HepG2 (cell line): ENCODE data around the gene SRC. TPM values are rescaled to one million over a fixed set of nuclear protein-coding genes. Genes with fewer than 3 reads are reported as not detected.

ENCODE experiments used
- ATF2 ChIP-seq: sonication (generic); formaldehyde crosslinking; IDR thresholded peaks from 2 replicates; pipeline ENCODE4 v1.4.0; 2020; ENCODE audit warnings: missing genetic modification reagents
- EED ChIP-seq: sonication (generic); formaldehyde crosslinking; IDR thresholded peaks from 2 replicates; pipeline ENCODE4 v1.5.0; 2020; ENCODE audit warnings: mild to moderate bottlenecking, missing genetic modification reagents
- FOXP1 ChIP-seq, 2 experiments: fragments of 450-650 bp in 1 of 2; IDR thresholded peaks; 2 replicates each; pipeline ENCODE4 v1.6.1; 2017 to 2018; ENCODE audit warnings: antibody characterized with exemption in 1 of 2
- GATA4 ChIP-seq: sonication (generic); IDR thresholded peaks from 2 replicates; pipeline ENCODE4 v1.6.1; 2016; ENCODE audit warnings: antibody characterized with exemption, low read depth, borderline replicate concordance
- GPBP1L1 ChIP-seq: sonication (generic); formaldehyde crosslinking; IDR thresholded peaks from 2 replicates; pipeline ENCODE4 v1.5.0; 2020; ENCODE audit warnings: mild to moderate bottlenecking, missing genetic modification reagents
- HNF4A ChIP-seq: sonication (generic); formaldehyde crosslinking; IDR thresholded peaks from 2 replicates; pipeline ENCODE4 v1.4.0; 2020; ENCODE audit warnings: missing genetic modification reagents
- HNF4G ChIP-seq, 2 experiments: sonication (generic) in 1 of 2; formaldehyde crosslinking in 1 of 2; IDR thresholded peaks; 2 replicates each; pipeline versions ENCODE4 v1.4.0 to v1.6.1; 2011 to 2020; ENCODE audit warnings: borderline replicate concordance in 2 of 2, low read depth in 2 of 2, mild to moderate bottlenecking in 2 of 2, low read length in 1 of 2, missing genetic modification reagents in 1 of 2, moderate library complexity in 1 of 2
- HOMEZ ChIP-seq: IDR thresholded peaks from 2 replicates; pipeline ENCODE4 v1.6.1; 2016; ENCODE audit warnings: low read depth
- HOXA5 ChIP-seq: sonication (generic); formaldehyde crosslinking; IDR thresholded peaks from 2 replicates; pipeline ENCODE4 v1.4.0; 2020; ENCODE audit warnings: missing genetic modification reagents
- LCORL ChIP-seq, 2 experiments: fragments of 450-650 bp in 1 of 2; sonication (generic) in 1 of 2; formaldehyde crosslinking in 1 of 2; IDR thresholded peaks; 2 replicates each; pipeline versions ENCODE4 v1.5.0 to v1.6.1; 2017 to 2020; ENCODE audit warnings: antibody characterized with exemption in 1 of 2, missing genetic modification reagents in 1 of 2
- MIXL1 ChIP-seq: IDR thresholded peaks from 2 replicates; pipeline ENCODE4 v1.6.1; 2016
- MTA1 ChIP-seq: sonication (generic); formaldehyde crosslinking; IDR thresholded peaks from 2 replicates; pipeline ENCODE4 v1.4.0; 2020; ENCODE audit warnings: missing genetic modification reagents, mild to moderate bottlenecking, borderline replicate concordance
- NRL ChIP-seq: sonication (generic); formaldehyde crosslinking; IDR thresholded peaks from 2 replicates; pipeline ENCODE4 v1.5.0; 2020; ENCODE audit warnings: missing genetic modification reagents, mild to moderate bottlenecking, moderate library complexity, borderline replicate concordance
- RBFOX2 ChIP-seq: fragments of 200-400 bp; formaldehyde crosslinking; IDR thresholded peaks from 2 replicates; pipeline ENCODE4 v1.6.1; 2017; ENCODE audit warnings: low read depth, mild to moderate bottlenecking, low read length
- SP140L ChIP-seq: sonication (generic); formaldehyde crosslinking; IDR thresholded peaks from 2 replicates; pipeline ENCODE4 v1.4.0; 2020; ENCODE audit warnings: missing genetic modification reagents, borderline replicate concordance
- TFDP1 ChIP-seq: IDR thresholded peaks from 2 replicates; pipeline ENCODE4 v1.6.1; 2016; ENCODE audit warnings: missing compliant biosample characterization, missing genetic modification reagents, borderline replicate concordance
- TGIF2 ChIP-seq: IDR thresholded peaks from 2 replicates; pipeline ENCODE4 v1.6.1; 2016; ENCODE audit warnings: control low read depth, missing compliant biosample characterization
- TMF1 ChIP-seq: sonication (generic); formaldehyde crosslinking; IDR thresholded peaks from 2 replicates; pipeline ENCODE4 v1.8.1; 2022; ENCODE audit warnings: low read depth, missing genetic modification reagents
- U2AF1 ChIP-seq: fragments of 200-400 bp; formaldehyde crosslinking; optimal IDR thresholded peaks from 2 replicates; pipeline ENCODE3; 2017; ENCODE audit warnings: mild to moderate bottlenecking, low read depth, low read length
- ZNF234 ChIP-seq: sonication (generic); formaldehyde crosslinking; conservative IDR thresholded peaks from 2 replicates; pipeline ENCODE4 v1.5.1; 2020; ENCODE audit warnings: mild to moderate bottlenecking, missing genetic modification reagents
- ZNF501 ChIP-seq: sonication (generic); formaldehyde crosslinking; IDR thresholded peaks from 2 replicates; pipeline ENCODE4 v1.5.1; 2020; ENCODE audit warnings: mild to moderate bottlenecking, moderate library complexity, missing genetic modification reagents
- ZNF713 ChIP-seq: sonication (generic); formaldehyde crosslinking; IDR thresholded peaks from 2 replicates; pipeline ENCODE4 v1.4.0; 2020; ENCODE audit warnings: mild to moderate bottlenecking, missing genetic modification reagents
- ZNF766 ChIP-seq: sonication (generic); formaldehyde crosslinking; IDR thresholded peaks from 2 replicates; pipeline ENCODE4 v1.5.0; 2020; ENCODE audit warnings: missing genetic modification reagents, borderline replicate concordance
- ZNF773 ChIP-seq: sonication (generic); formaldehyde crosslinking; IDR thresholded peaks from 2 replicates; pipeline ENCODE4 v1.4.0; 2020; ENCODE audit warnings: missing genetic modification reagents, borderline replicate concordance
- polyA plus RNA-seq, 8 experiments: library from polyadenylated mRNA; depleted of rRNA in 3 of 8; stranded (reverse) in 7 of 8; unstranded in 1 of 8; fragments of >200 nt; fragmentation: Illumina TruSeq in 4 of 8; extraction: Trizol in 4 of 8; gene quantifications; 2 replicates each; pipeline versions ENCODE4 v1.2.1 to v1.2.3, GENCODE V29; 2011 to 2016; ENCODE audit warnings: low read depth in 4 of 8, missing spikeins in 1 of 8, mixed read lengths in 1 of 8; ENCODE audit not compliant: insufficient read depth in 1 of 8
- total RNA-seq, 5 experiments: library from RNA; depleted of rRNA; stranded (reverse); fragments of >200 nt; fragmentation: Illumina TruSeq; extraction: Trizol; gene quantifications; 2 replicates each; pipeline ENCODE4 v1.2.3, GENCODE V29; 2016; ENCODE audit warnings: low read depth in 1 of 5

SRC gene
- total and polyA plus RNA-seq, 2 of the 13 experiments (the other 11 are each of a cell fraction or from before 2014, with no cell fraction given): 54.7 to 192 TPM

GRCh38 chr20:37344506-37345338, 1.2 kb upstream of the SRC start (continued):
- TF ChIP-seq GPBP1L1 (CRISPR knock-in tag) (no peak), TMF1 (CRISPR knock-in tag) (peak; percentile 79; the same call in 1 of the 2 replicates), ZNF713 (CRISPR knock-in tag) (peak; percentile 84; the same call in 1 of the 2 replicates), HOMEZ (CRISPR knock-in tag) (no peak; the same call in 1 of the 2 replicates), EED (CRISPR knock-in tag) (peak; percentile 32; the same call in 1 of the 2 replicates), U2AF1 (no peak), NRL (peak; percentile 94; the same call in 1 of the 2 replicates), ZNF766 (CRISPR knock-in tag) (no peak), ZNF234 (CRISPR knock-in tag) (no peak), RBFOX2 (peak; percentile 64), LCORL (IDR thresholded peaks at IDR 0.05) (no peak), LCORL (CRISPR knock-in tag; IDR thresholded peaks at IDR 0.05) (peak; percentile 35; the same call in 1 of the 2 replicates), ZNF773 (no peak), TFDP1 (no peak), HNF4G (IDR thresholded peaks at IDR 0.05; ENCODE audit: borderline replicate concordance, low read depth, low read length) (peak; percentile 69; the same call in 1 of the 2 replicates), HNF4G (CRISPR knock-in tag; IDR thresholded peaks at IDR 0.05; ENCODE audit: borderline replicate concordance, low read depth) (peak; percentile 49; the same call in 1 of the 2 replicates), MIXL1 (CRISPR knock-in tag) (peak; percentile 68; the same call in 1 of the 2 replicates), ZNF501 (CRISPR knock-in tag) (peak; percentile 88), HOXA5 (CRISPR knock-in tag) (peak; percentile 53; the same call in 1 of the 2 replicates), FOXP1 (IDR thresholded peaks at IDR 0.05) (no peak), FOXP1 (CRISPR knock-in tag; IDR thresholded peaks at IDR 0.05) (peak; percentile 21; the same call in 1 of the 2 replicates), ATF2 (peak; percentile 37), HNF4A (peak; percentile 64), MTA1 (CRISPR knock-in tag) (peak; percentile 94), SP140L (no peak), GATA4 (no peak; the same call in 1 of the 2 replicates), TGIF2 (CRISPR knock-in tag) (no peak)
